ENCODE results near the gene EHBP1.

The EHBP1 gene

DNA sequence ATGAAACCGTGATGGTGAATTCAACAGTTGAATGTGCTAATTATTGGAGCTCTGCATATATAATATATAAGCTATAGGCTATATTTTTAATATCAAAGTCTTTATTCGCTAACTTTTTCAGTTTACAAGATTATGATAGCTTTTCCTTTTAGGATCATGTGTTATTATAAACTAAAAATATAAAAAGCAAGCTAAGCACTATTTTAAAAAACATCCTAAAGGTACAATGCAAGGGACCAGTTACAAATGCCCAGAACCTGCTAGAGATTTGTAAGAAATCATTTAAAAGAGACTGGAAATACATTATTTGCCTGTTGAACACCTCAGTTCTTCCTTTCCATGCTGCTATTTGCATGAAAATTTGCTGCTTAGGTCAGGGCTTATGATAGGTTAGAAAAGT is 43.4 kb upstream of the EHBP1 start:
- TF ChIP-seq, protein P1, sequence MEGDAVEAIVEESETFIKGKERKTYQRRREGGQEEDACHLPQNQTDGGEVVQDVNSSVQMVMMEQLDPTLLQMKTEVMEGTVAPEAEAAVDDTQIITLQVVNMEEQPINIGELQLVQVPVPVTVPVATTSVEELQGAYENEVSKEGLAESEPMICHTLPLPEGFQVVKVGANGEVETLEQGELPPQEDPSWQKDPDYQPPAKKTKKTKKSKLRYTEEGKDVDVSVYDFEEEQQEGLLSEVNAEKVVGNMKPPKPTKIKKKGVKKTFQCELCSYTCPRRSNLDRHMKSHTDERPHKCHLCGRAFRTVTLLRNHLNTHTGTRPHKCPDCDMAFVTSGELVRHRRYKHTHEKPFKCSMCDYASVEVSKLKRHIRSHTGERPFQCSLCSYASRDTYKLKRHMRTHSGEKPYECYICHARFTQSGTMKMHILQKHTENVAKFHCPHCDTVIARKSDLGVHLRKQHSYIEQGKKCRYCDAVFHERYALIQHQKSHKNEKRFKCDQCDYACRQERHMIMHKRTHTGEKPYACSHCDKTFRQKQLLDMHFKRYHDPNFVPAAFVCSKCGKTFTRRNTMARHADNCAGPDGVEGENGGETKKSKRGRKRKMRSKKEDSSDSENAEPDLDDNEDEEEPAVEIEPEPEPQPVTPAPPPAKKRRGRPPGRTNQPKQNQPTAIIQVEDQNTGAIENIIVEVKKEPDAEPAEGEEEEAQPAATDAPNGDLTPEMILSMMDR (IDR thresholded peaks at IDR 0.05; ENCODE audit: low read depth, low read length) = no peak
- TF ChIP-seq, protein P2, sequence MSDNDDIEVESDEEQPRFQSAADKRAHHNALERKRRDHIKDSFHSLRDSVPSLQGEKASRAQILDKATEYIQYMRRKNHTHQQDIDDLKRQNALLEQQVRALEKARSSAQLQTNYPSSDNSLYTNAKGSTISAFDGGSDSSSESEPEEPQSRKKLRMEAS (IDR thresholded peaks at IDR 0.05; ENCODE audit: low read depth, low read length) = no peak
- no peak for TF ChIP-seq POLR2A (IDR thresholded peaks at IDR 0.05; ENCODE audit: extremely low read depth, insufficient read length)
- TF ChIP-seq MYC (IDR thresholded peaks at IDR 0.05; ENCODE audit: low read depth, low read length) = no peak
- no peak overlapping the region for H3K4me3 ChIP-seq (ENCODE audit: low read depth, low read length)
- DNase-seq (ENCODE audit: low read depth) = no peak

DNA sequence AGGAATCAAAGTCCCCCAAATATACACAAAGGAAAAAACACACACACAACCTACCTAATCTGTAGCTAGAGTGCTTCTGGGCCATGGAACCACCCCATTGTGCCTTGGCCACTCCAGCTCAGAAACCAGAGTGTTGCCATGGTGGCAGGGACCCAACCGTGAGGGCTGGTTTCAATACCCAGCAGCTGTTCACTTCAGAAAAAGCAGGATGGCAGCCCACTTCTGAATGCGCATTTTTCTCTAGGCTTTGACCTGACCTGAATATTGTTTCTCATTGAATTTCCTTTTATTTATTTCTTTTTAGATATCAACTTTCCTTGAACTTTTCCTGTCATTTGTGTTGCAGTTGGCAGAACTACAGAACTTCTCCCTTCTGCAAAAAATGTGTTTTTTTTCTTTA is 43.0 kb upstream of the EHBP1 start:
- H3K4me3 ChIP-seq (ENCODE audit: low read depth, low read length) = no peak overlapping the region
- no peak for TF ChIP-seq POLR2A (IDR thresholded peaks at IDR 0.05; ENCODE audit: extremely low read depth, insufficient read length)
- TF ChIP-seq, protein P1 (IDR thresholded peaks at IDR 0.05; ENCODE audit: low read depth, low read length) = no peak
- TF ChIP-seq MYC (IDR thresholded peaks at IDR 0.05; ENCODE audit: low read depth, low read length) = no peak
- TF ChIP-seq, protein P2 (IDR thresholded peaks at IDR 0.05; ENCODE audit: low read depth, low read length) = no peak
- no peak for DNase-seq (ENCODE audit: low read depth)

DNA sequence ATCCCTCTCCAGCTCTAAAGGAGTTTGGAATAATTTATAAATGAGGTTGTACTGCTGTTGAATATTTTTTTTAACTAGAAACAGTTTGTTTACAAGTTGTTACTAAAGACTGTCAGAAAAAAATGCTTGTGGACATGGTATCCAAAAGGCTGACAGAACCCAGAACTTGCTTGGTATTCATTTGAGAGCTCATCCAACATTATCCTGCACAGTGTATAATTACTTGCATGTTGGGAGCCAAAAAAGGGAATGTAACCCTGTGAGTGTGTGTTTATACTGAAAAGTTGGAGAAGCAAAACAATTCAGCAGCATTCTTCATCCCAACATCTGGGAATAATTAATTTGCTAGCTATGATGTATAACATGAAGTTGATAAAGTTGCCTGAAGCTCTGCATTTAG is 42.1 kb upstream of the EHBP1 start:
- no peak overlapping the region for H3K4me3 ChIP-seq (ENCODE audit: low read depth, low read length)
- no peak for TF ChIP-seq MYC (IDR thresholded peaks at IDR 0.05; ENCODE audit: low read depth, low read length)
- TF ChIP-seq, protein P1 (IDR thresholded peaks at IDR 0.05; ENCODE audit: low read depth, low read length) = no peak
- no peak for TF ChIP-seq POLR2A (IDR thresholded peaks at IDR 0.05; ENCODE audit: extremely low read depth, insufficient read length)
- TF ChIP-seq, protein P2 (IDR thresholded peaks at IDR 0.05; ENCODE audit: low read depth, low read length) = no peak
- no peak for DNase-seq (ENCODE audit: low read depth)

DNA sequence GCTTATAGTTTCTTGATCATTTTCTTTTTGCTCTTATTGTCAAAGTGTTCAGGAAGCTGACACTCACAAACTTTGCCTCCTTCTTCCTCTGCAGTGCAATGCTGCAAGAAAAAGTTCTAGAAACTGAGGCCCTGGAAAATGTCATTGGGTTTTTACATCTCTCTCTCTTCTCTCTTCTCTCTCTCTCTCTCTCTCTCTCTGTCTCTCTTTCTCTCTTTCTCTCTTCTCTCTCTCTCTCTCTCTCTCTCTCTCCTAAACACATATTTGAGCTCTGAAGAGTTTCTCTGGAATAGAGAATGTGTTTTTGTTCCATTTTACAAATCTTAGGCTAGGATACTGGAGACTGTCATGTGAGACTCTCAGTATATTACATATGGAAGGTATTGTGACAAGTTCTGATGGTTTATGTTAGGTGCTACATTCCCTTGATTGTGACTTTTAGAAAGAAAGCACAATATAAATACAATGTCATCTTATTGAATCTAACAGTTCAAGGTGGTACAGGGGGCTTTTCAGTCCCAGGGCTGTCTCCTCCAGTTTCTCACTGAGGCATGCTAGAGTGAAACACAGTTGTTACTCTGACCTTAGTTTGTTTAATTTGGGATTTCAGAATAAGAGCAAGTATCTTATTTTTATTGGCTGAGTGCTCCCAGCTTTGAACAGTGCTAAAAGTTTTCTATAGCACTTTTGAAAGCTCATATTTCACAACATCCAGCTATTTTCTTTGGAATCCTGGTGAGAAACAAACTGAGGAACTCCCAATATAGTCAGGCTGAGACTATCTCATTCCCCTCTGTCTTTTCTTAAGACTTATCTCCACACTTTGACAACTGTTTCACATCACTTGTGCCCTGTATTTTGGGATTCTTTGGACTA is 41.4 kb upstream of the EHBP1 start:
- no peak for DNase-seq (ENCODE audit: low read depth)
- TF ChIP-seq, protein P2 (IDR thresholded peaks at IDR 0.05; ENCODE audit: low read depth, low read length) = no peak
- TF ChIP-seq POLR2A (IDR thresholded peaks at IDR 0.05; ENCODE audit: extremely low read depth, insufficient read length) = no peak
- no peak for TF ChIP-seq MYC (IDR thresholded peaks at IDR 0.05; ENCODE audit: low read depth, low read length)

DNA sequence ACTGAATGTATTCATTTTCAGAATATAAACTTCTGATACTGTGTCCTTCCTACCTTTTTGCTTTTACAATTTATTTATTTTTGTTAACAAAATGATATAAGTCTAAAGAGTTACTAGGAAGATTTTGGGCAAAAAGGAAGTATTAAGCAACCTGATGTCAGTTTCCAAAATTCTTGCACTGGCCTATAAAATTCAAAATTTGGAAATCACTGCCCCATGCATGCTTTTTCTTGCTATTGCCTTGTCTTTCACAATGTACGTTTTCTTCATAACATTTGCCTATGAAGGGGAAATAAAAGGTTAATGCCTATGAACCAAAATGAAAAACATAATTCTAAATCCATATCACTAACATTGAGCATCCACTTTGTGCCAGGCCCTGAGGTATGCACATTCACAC is 40.1 kb upstream of the EHBP1 start:
- DNase-seq (ENCODE audit: low read depth) = no peak
- no peak overlapping the region for H3K4me3 ChIP-seq (ENCODE audit: low read depth, low read length)
- no peak for TF ChIP-seq MYC (IDR thresholded peaks at IDR 0.05; ENCODE audit: low read depth, low read length)
- TF ChIP-seq POLR2A (IDR thresholded peaks at IDR 0.05; ENCODE audit: extremely low read depth, insufficient read length) = no peak
- TF ChIP-seq, protein P1 (IDR thresholded peaks at IDR 0.05; ENCODE audit: low read depth, low read length) = no peak
- TF ChIP-seq, protein P2 (IDR thresholded peaks at IDR 0.05; ENCODE audit: low read depth, low read length) = no peak

More for the DNA sequence above, 41.4 kb upstream of the EHBP1 start:
- no peak overlapping the region for H3K4me3 ChIP-seq (ENCODE audit: low read depth, low read length)

DNA sequence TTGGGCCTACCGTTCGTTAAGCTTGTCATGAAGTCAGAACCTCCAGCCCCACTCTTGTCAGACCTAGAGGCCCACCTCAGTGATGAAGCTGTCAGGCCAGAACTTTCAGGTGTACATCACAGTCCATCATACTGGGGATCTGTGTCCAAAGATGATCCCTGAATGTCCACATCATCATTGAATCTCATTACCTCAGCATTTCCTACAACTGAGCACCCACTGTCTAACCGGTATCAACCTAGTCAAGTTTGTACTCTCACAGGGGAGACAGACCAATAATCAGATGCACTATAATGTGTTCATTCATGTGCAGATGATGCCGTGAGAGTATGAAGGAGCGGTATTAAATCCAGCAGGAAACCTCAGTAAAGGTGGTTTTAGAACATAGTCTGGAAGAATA is 36.3 kb upstream of the EHBP1 start:
- no peak for DNase-seq (ENCODE audit: low read depth)
- H3K4me3 ChIP-seq (ENCODE audit: low read depth, low read length) = no peak overlapping the region
- TF ChIP-seq MYC (IDR thresholded peaks at IDR 0.05; ENCODE audit: low read depth, low read length) (no peak), POLR2A (IDR thresholded peaks at IDR 0.05; ENCODE audit: extremely low read depth, insufficient read length) (no peak)
- TF ChIP-seq, protein P2 (IDR thresholded peaks at IDR 0.05; ENCODE audit: low read depth, low read length) = no peak
- TF ChIP-seq, protein P1 (IDR thresholded peaks at IDR 0.05; ENCODE audit: low read depth, low read length) = no peak
